K562 (cell line): ENCODE data around the gene VWA3A. TPM values are rescaled to one million over a fixed set of nuclear protein-coding genes. Genes with fewer than 3 reads are reported as not detected.
A peak's percentile ranks its signal among the peaks of the same experiment; 100 is the strongest.

Experiments
- ATAC-seq: fragments of 200-7000 bp; cut with Tn5 transposase; 3 replicates; pipeline ENCODE4 v1.9.1; 2020; ENCODE audit warnings: moderate library complexity
- BruUV-seq: library from RNA; stranded (reverse); fragments of 400-500 nt; replicated peaks from 2 replicates; lab custom pipeline; 2021; lab: Mats Ljungman, UMichigan
- CTCF ChIA-PET: fragments of 300-600 bp; formaldehyde crosslinking; extraction: SDS; loops from one replicate; lab custom pipeline; 2021; ENCODE audit warnings: low intra/inter-chr PET ratio; lab: Yijun Ruan, JAX
- POLR2A ChIA-PET: fragments of 300-600, 350-650 bp; sonication (Branson Sonifier 250); formaldehyde crosslinking; extraction: SDS; loops from one replicate; lab custom pipeline; 2021; ENCODE audit warnings: antibody characterized with exemption, inconsistent platforms; lab: Yijun Ruan, JAX
- DNase-seq, 4 experiments: peaks; one replicate each; pipeline versions ENCODE4 v3.0.0 to v3.0.0-alpha.2; 2011 to 2018; ENCODE audit warnings: low spot score in 3 of 4, mixed read lengths in 3 of 4; ENCODE audit errors: extremely low read depth in 1 of 4
- FAIRE-seq: peaks from 2 replicates; lab custom pipeline; 2011; peaks lifted over from hg19 to GRCh38; lab: Jason Lieb, UNC
- H2AFZ ChIP-seq: 2 replicates; pipeline ENCODE4 v1.6.0; 2011; ENCODE audit warnings: low read depth, low read length, control low read depth, inconsistent platforms
- H3K27ac ChIP-seq: fragments of 200-600 bp; 3 replicates; pipeline ENCODE4 v1.8.0; 2011; ENCODE audit warnings: low read depth, mild to moderate bottlenecking, control low read depth, inconsistent platforms, low read length, moderate library complexity, mixed read lengths; ENCODE audit errors: extremely low read depth
- H3K27me3 ChIP-seq, 2 experiments: fragments of 300-600 bp in 1 of 2; 2 replicates in 1 of 2; 3 replicates in 1 of 2; pipeline versions ENCODE4 v1.6.0 to v1.8.0; 2011; ENCODE audit warnings: inconsistent platforms in 2 of 2, low read length in 2 of 2, mild to moderate bottlenecking in 1 of 2, mixed read lengths in 1 of 2, moderate library complexity in 1 of 2; ENCODE audit not compliant: control insufficient read depth in 2 of 2, insufficient read depth in 2 of 2
- H3K36me3 ChIP-seq: fragments of 300-600 bp; 3 replicates; pipeline ENCODE4 v1.8.0; 2011; ENCODE audit warnings: mild to moderate bottlenecking, low read length, inconsistent platforms; ENCODE audit not compliant: control insufficient read depth, insufficient read depth
- H3K4me1 ChIP-seq, 2 experiments: fragments of 200-600 bp in 1 of 2; replicated peaks in 1 of 2; 2 replicates in 1 of 2; 3 replicates in 1 of 2; pipeline versions ENCODE4 v1.5.1 to v1.8.0; 2011; ENCODE audit warnings: inconsistent platforms in 2 of 2, low read length in 2 of 2, mild to moderate bottlenecking in 1 of 2, mixed read lengths in 1 of 2, moderate library complexity in 1 of 2; ENCODE audit not compliant: control insufficient read depth in 2 of 2, insufficient read depth in 2 of 2
- H3K4me2 ChIP-seq: 2 replicates; pipeline ENCODE4 v1.6.1; 2011; ENCODE audit warnings: low read length, control low read depth, inconsistent platforms, mixed read lengths; ENCODE audit not compliant: insufficient read depth
- H3K4me3 ChIP-seq: fragments of 200-600 bp; sonication (generic), shearing (Covaris generic); 2 replicates; pipeline ENCODE4 v1.5.1; 2016; ENCODE audit warnings: control low read depth, inconsistent platforms
- H3K79me2 ChIP-seq: fragments of 200-600 bp; 3 replicates; pipeline ENCODE4 v1.8.0; 2011; ENCODE audit warnings: low read length, inconsistent platforms; ENCODE audit not compliant: control insufficient read depth, insufficient read depth
- H3K9ac ChIP-seq, 2 experiments: 2 replicates each; pipeline versions ENCODE4 v1.6.0 to v1.6.1; 2011; ENCODE audit warnings: low read depth in 2 of 2, low read length in 2 of 2, control low read depth in 1 of 2, inconsistent platforms in 1 of 2, mild to moderate bottlenecking in 1 of 2, mixed read lengths in 1 of 2; ENCODE audit not compliant: insufficient read depth in 1 of 2
- H3K9me1 ChIP-seq: one replicate; pipeline ENCODE4 v1.6.0; 2011; ENCODE audit warnings: inconsistent platforms, mild to moderate bottlenecking, low read length, moderate library complexity; ENCODE audit not compliant: control insufficient read depth, insufficient read depth
- H3K9me3 ChIP-seq: replicated peaks from 2 replicates; pipeline ENCODE4 v1.5.1; 2011; ENCODE audit warnings: low read depth, low read length, inconsistent platforms; ENCODE audit not compliant: control insufficient read depth, insufficient read depth
- H4K20me1 ChIP-seq: replicated peaks from 2 replicates; pipeline ENCODE4 v1.6.1; 2011; ENCODE audit warnings: low read length, inconsistent platforms, mixed read lengths; ENCODE audit not compliant: control insufficient read depth, insufficient read depth
- CXXC5 ChIP-seq: fragments of 250-450 bp; sonication (Bioruptor Pico); IDR thresholded peaks from 2 replicates; pipeline ENCODE4 v1.8.0; 2022; ENCODE audit warnings: inconsistent platforms, mild to moderate bottlenecking, moderate library complexity
- GATA2 ChIP-seq: sonication (generic); formaldehyde crosslinking; IDR thresholded peaks from 2 replicates; pipeline ENCODE4 v1.4.0; 2020; ENCODE audit warnings: mild to moderate bottlenecking, missing genetic modification reagents
- KDM5B ChIP-seq: fragments of 200-600 bp; sonication (generic); IDR thresholded peaks from 2 replicates; pipeline ENCODE4 v1.6.1; 2012; ENCODE audit warnings: low read depth, mild to moderate bottlenecking, moderate library complexity, low read length, control low read depth, inconsistent platforms; ENCODE audit not compliant: insufficient replicate concordance
- PHF20 ChIP-seq: fragments of 450-650 bp; IDR thresholded peaks from 2 replicates; pipeline ENCODE4 v1.6.1; 2018; ENCODE audit not compliant: partially characterized antibody
- PML ChIP-seq: IDR thresholded peaks from 2 replicates; pipeline ENCODE4 v1.6.1; 2012; ENCODE audit warnings: low read length, inconsistent platforms
- SMARCC2 ChIP-seq: fragments of 450-650 bp; IDR thresholded peaks from 2 replicates; pipeline ENCODE4 v1.6.1; 2017; ENCODE audit warnings: antibody characterized with exemption, moderate library complexity, mild to moderate bottlenecking, low read depth
- SPI1 ChIP-seq: IDR thresholded peaks from 2 replicates; pipeline ENCODE4 v1.6.1; 2011; ENCODE audit warnings: low read depth, low read length, control low read depth, borderline replicate concordance
- TAF7 ChIP-seq: fragments of 450-650 bp; IDR thresholded peaks from 2 replicates; pipeline ENCODE4 v1.6.1; 2016; ENCODE audit warnings: missing genetic modification characterization, missing compliant biosample characterization
- TAF9B ChIP-seq: fragments of 450-650 bp; IDR thresholded peaks from 2 replicates; pipeline ENCODE4 v1.6.1; 2018; ENCODE audit warnings: mild to moderate bottlenecking; ENCODE audit not compliant: partially characterized antibody
- ZNF644 ChIP-seq: fragments of 200-800 bp; sonication (Bioruptor generic); IDR thresholded peaks from 2 replicates; pipeline ENCODE4 v1.6.1; 2016; ENCODE audit warnings: low read depth, missing genetic modification characterization, missing compliant biosample characterization
- ZZZ3 ChIP-seq: fragments of 450-650 bp; IDR thresholded peaks from 2 replicates; pipeline ENCODE4 v1.6.1; 2016; ENCODE audit warnings: antibody characterized with exemption, mild to moderate bottlenecking, moderate library complexity
- WGBS: fragments of 100-300 bp; shearing (Covaris generic); methylation state at CpG from one replicate; pipeline ENCODE4 v1.1.6; 2016; ENCODE audit warnings: low coverage, mixed read lengths; ENCODE audit not compliant: insufficient coverage; ENCODE audit errors: missing lambda C conversion rate; 5-methylcytosine and 5-hydroxymethylcytosine counted together
- in situ Hi-C: fragments of 300-500 bp; cut with MboI; formaldehyde crosslinking; loops from 4 replicates; pipeline ENCODE4 v1.15.0; 2018; ENCODE audit warnings: inconsistent platforms, mixed read lengths
- intact Hi-C: fragments of 100-400 bp; cut with micrococcal nuclease; formaldehyde crosslinking; loops from 2 replicates; pipeline ENCODE4 v1.14.2; 2022
- polyA plus RNA-seq, 8 experiments: library from polyadenylated mRNA; depleted of rRNA in 4 of 8; stranded (reverse) in 5 of 8; unstranded in 3 of 8; fragments of >200 nt; fragmentation: Nextera tagmentation in 2 of 8; fragmentation: Illumina TruSeq in 1 of 8; extraction: Ambion mirVana in 2 of 8; extraction: Trizol in 1 of 8; gene quantifications; 2 replicates each; pipeline versions ENCODE4 v1.2.1 to v1.2.3, GENCODE V29; 2011 to 2014; ENCODE audit warnings: inconsistent platforms in 1 of 8, missing spikeins in 1 of 8
- total RNA-seq, 7 experiments: library from RNA; depleted of rRNA in 6 of 7; stranded (reverse); fragments of >200 nt in 6 of 7; fragmentation: Illumina TruSeq in 2 of 7; extraction: Trizol in 2 of 7; gene quantifications; 2 replicates each; pipeline versions ENCODE4 v1.2.1 to v1.2.3, GENCODE V29; 2011 to 2021; ENCODE audit warnings: low replicate concordance in 1 of 7
- TF ChIP-seq, protein P1 (sequence below): fragments of 250-450 bp; sonication (Bioruptor Pico); IDR thresholded peaks from 2 replicates; pipeline ENCODE4 v1.8.0; 2021; ENCODE audit warnings: mild to moderate bottlenecking, moderate library complexity
- TF ChIP-seq, protein P2 (sequence below): fragments of 450-650 bp; IDR thresholded peaks from 2 replicates; pipeline ENCODE4 v1.6.1; 2016; ENCODE audit warnings: antibody characterized with exemption
- TF ChIP-seq, protein P3 (sequence below): sonication (generic); formaldehyde crosslinking; IDR thresholded peaks from 2 replicates; pipeline ENCODE4 v1.8.1; 2023; ENCODE audit warnings: missing genetic modification reagents, mild to moderate bottlenecking, borderline replicate concordance

VWA3A gene
- total and polyA plus RNA-seq, 9 of the 15 experiments (the other 6 are each of a cell fraction or from before 2014, with no cell fraction given): not detected

DNA sequence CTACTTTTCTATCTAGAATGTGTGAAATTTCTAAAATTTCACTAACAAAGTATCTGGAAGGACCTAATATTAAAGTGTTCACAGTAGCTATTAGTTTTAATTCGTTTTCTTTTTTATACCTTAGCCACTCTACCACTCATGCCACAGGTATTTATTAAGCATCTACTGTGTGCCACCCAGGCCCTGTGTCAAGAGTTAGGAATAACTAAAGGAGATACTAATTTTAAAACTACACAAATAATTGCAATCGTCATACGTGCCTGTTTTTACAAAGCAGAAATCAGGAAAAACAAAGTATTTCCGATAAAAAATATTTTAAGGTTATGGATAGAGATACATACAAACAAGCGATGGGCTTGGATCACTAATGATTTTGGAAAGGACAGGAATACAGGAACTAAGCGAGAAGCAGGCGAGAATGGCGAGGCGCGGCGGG is 113.3 kb downstream of the VWA3A start:
- Histone ChIP-seq H3K4me2 (peak overlapping the region; percentile 47), H2AFZ (peak overlapping the region; percentile 83), H3K4me1 (peaks cover 13 to 24% of the 10 kb centered on the region in 2 experiments; a peak in 4 of 5 replicates), H4K20me1 (no peaks in the 10 kb centered on the region), H3K36me3 (peaks cover 14% of the 10 kb centered on the region; the same call in 2 of the 3 replicates), H3K79me2 (peaks cover 45% of the 10 kb centered on the region), H3K27ac (peak overlapping the region; percentile 86), H3K27me3 (no peaks in the 10 kb centered on the region), H3K9me1 (no peaks in the 10 kb centered on the region), H3K4me3 (peak overlapping the region; percentile 94; the same call in 1 of the 2 replicates), H3K9me3 (peaks cover under 1% of the 10 kb centered on the region), H3K9ac (peak overlapping the region; percentile 82 to 96)
- TSS peak; percentile 97 for BruUV-seq
- FAIRE-seq (no peak), ATAC-seq (no peak), DNase-seq (no peak)
- intact Hi-C loops: loop anchor here (1.0 kb wide), 1 partner anchor 92 kb away; the partner anchor contains the start of gene POLR3E
- ChIA-PET POLR2A (interaction anchor here (0.7 to 2.9 kb wide), 4 partner anchors 10 to 92 kb away, joined by 3 to 18 read pairs (median 6); partner anchors contain the start of gene POLR3E), CTCF (interaction anchor here (3.3 kb wide), 1 partner anchor 92 kb away, joined by 30 read pairs; the partner anchor contains the start of gene POLR3E)
- WGBS: 2% methylated on average over 11 of the region's 11 CpGs
- in situ Hi-C loops: loop anchor here (5.0 kb wide), 1 partner anchor 92 kb away; the partner anchor contains the start of gene POLR3E
- TF ChIP-seq PML: 0 out of 2 replicates have a peak, but pooled peaks have one; percentile 15
- TF ChIP-seq, protein P1, sequence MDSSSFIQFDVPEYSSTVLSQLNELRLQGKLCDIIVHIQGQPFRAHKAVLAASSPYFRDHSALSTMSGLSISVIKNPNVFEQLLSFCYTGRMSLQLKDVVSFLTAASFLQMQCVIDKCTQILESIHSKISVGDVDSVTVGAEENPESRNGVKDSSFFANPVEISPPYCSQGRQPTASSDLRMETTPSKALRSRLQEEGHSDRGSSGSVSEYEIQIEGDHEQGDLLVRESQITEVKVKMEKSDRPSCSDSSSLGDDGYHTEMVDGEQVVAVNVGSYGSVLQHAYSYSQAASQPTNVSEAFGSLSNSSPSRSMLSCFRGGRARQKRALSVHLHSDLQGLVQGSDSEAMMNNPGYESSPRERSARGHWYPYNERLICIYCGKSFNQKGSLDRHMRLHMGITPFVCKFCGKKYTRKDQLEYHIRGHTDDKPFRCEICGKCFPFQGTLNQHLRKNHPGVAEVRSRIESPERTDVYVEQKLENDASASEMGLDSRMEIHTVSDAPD (CRISPR knock-in tag): no peak
- TF ChIP-seq SMARCC2: peak; percentile 23; the same call in 1 of the 2 replicates
- peak; percentile 74 for TF ChIP-seq TAF9B
- TF ChIP-seq KDM5B: peak; percentile 86
- TF ChIP-seq, protein P2, sequence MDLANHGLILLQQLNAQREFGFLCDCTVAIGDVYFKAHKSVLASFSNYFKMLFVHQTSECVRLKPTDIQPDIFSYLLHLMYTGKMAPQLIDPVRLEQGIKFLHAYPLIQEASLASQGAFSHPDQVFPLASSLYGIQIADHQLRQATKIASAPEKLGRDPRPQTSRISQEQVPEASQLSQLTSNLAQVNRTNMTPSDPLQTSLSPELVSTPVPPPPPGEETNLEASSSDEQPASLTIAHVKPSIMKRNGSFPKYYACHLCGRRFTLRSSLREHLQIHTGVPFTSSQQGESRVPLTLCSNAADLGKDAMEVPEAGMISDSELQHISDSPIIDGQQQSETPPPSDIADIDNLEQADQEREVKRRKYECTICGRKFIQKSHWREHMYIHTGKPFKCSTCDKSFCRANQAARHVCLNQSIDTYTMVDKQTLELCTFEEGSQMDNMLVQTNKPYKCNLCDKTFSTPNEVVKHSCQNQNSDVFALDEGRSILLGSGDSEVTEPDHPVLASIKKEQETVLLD: peak; percentile 18; the same call in 1 of the 2 replicates
- peak; percentile 87 for TF ChIP-seq TAF7 (tag)
- no peak for TF ChIP-seq CXXC5
- TF ChIP-seq ZZZ3: peak; percentile 71; the same call in 1 of the 2 replicates
- peak; percentile 81; the same call in 1 of the 2 replicates for TF ChIP-seq SPI1
- TF ChIP-seq ZNF644 (tag): 0 out of 2 replicates have a peak, but pooled peaks have one; percentile 43
- peak; percentile 80 for TF ChIP-seq PHF20
- TF ChIP-seq, protein P3, sequence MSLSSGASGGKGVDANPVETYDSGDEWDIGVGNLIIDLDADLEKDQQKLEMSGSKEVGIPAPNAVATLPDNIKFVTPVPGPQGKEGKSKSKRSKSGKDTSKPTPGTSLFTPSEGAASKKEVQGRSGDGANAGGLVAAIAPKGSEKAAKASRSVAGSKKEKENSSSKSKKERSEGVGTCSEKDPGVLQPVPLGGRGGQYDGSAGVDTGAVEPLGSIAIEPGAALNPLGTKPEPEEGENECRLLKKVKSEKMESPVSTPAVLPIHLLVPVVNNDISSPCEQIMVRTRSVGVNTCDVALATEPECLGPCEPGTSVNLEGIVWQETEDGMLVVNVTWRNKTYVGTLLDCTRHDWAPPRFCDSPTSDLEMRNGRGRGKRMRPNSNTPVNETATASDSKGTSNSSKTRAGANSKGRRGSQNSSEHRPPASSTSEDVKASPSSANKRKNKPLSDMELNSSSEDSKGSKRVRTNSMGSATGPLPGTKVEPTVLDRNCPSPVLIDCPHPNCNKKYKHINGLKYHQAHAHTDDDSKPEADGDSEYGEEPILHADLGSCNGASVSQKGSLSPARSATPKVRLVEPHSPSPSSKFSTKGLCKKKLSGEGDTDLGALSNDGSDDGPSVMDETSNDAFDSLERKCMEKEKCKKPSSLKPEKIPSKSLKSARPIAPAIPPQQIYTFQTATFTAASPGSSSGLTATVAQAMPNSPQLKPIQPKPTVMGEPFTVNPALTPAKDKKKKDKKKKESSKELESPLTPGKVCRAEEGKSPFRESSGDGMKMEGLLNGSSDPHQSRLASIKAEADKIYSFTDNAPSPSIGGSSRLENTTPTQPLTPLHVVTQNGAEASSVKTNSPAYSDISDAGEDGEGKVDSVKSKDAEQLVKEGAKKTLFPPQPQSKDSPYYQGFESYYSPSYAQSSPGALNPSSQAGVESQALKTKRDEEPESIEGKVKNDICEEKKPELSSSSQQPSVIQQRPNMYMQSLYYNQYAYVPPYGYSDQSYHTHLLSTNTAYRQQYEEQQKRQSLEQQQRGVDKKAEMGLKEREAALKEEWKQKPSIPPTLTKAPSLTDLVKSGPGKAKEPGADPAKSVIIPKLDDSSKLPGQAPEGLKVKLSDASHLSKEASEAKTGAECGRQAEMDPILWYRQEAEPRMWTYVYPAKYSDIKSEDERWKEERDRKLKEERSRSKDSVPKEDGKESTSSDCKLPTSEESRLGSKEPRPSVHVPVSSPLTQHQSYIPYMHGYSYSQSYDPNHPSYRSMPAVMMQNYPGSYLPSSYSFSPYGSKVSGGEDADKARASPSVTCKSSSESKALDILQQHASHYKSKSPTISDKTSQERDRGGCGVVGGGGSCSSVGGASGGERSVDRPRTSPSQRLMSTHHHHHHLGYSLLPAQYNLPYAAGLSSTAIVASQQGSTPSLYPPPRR (CRISPR knock-in tag): no peak
- no peak for TF ChIP-seq GATA2
